Lung (tissue), 16 donors: ENCODE data around the gene RAB42. TPM values are rescaled to one million over a fixed set of nuclear protein-coding genes. Genes with fewer than 3 reads are reported as not detected.
A peak's percentile ranks its signal among the peaks of the same experiment; 100 is the strongest.

Experiments used
- ATAC-seq: fragments of 200-7000 bp; cut with Tn5 transposase; one replicate; pipeline ENCODE4 v1.9.1; 2020; ENCODE audit warnings: moderate number of reproducible peaks; ENCODE audit not compliant: insufficient read depth, low FRiP score
- DNase-seq, 3 donors: peaks; one replicate each; pipeline ENCODE4 v3.0.0-alpha.2; 2013 to 2017
- H3K27ac ChIP-seq, 2 donors: one replicate each; pipeline ENCODE4 v1.5.1; 2013; ENCODE audit warnings: mild to moderate bottlenecking in 2 of 2, moderate library complexity in 2 of 2, control low read depth in 1 of 2, inconsistent platforms in 1 of 2, low read depth in 1 of 2, low read length in 1 of 2
- H3K27me3 ChIP-seq, 3 donors: one replicate each; pipeline ENCODE4 v1.5.1; 2013; ENCODE audit warnings: low read length in 2 of 3; ENCODE audit not compliant: control insufficient read depth in 3 of 3, insufficient read depth in 3 of 3
- H3K36me3 ChIP-seq, 4 donors: one replicate each; pipeline ENCODE4 v1.5.1; 2013; ENCODE audit warnings: low read length in 4 of 4, mild to moderate bottlenecking in 1 of 4, moderate library complexity in 1 of 4; ENCODE audit not compliant: control insufficient read depth in 4 of 4, insufficient read depth in 4 of 4
- H3K4me1 ChIP-seq, 5 donors: one replicate each; pipeline ENCODE4 v1.5.1; 2013; ENCODE audit warnings: low read length in 5 of 5, mild to moderate bottlenecking in 2 of 5, moderate library complexity in 1 of 5; ENCODE audit not compliant: control insufficient read depth in 5 of 5, insufficient read depth in 5 of 5
- H3K4me3 ChIP-seq: one replicate; pipeline ENCODE4 v1.5.1; 2013; ENCODE audit warnings: mild to moderate bottlenecking, control low read depth, moderate library complexity
- H3K9ac ChIP-seq, 2 donors: one replicate each; pipeline ENCODE4 v1.5.1; 2013; ENCODE audit warnings: low read length in 2 of 2, control low read depth in 1 of 2; ENCODE audit not compliant: insufficient read depth in 1 of 2
- H3K9me3 ChIP-seq, 4 donors: one replicate each; pipeline ENCODE4 v1.5.1; 2013; ENCODE audit warnings: low read length in 3 of 4, mild to moderate bottlenecking in 1 of 4, moderate library complexity in 1 of 4; ENCODE audit not compliant: control insufficient read depth in 4 of 4, insufficient read depth in 3 of 4
- CTCF ChIP-seq: IDR thresholded peaks from 2 replicates; pipeline ENCODE4 v1.5.1; 2012; ENCODE audit warnings: mild to moderate bottlenecking; ENCODE audit errors: control extremely low read depth, extremely low read depth
- WGBS, 2 donors: extraction: QIAGEN DNeasy Blood & Tissue Kit; methylation state at CpG; one replicate each; pipeline ENCODE4 v1.1.7; 2013; 5-methylcytosine and 5-hydroxymethylcytosine counted together
- long read RNA-seq, 5 donors: transcript quantifications; one replicate each; lab custom pipeline, GENCODE V29; 2026
- polyA plus RNA-seq, 2 donors: library from polyadenylated mRNA; stranded (reverse); fragments of 200-250 nt; gene quantifications; one replicate each; pipeline ENCODE4 v1.2.1, GENCODE V29; 2013
- total RNA-seq, 2 donors: library from RNA; depleted of rRNA in 1 of 2; stranded (reverse); fragments of >200 nt in 1 of 2; gene quantifications; one replicate each; pipeline ENCODE4 v1.2.1, GENCODE V29; 2014 to 2021
- donor health status: control.
- donor health status: control.
- donor health status: Bipolar disorder and iron deficiency.
- donor health status: healthy.
- donor health status: DM: yes; HTN: yes; CAD: no.

Gene RAB42
- total RNA-seq (10 to 100 TPM in 1 of 2 donors, 1 to 10 TPM in 1; 5.7 to 11.7 TPM), polyA plus RNA-seq (1 to 10 TPM; 3.1 to 8.6 TPM)
- long read RNA-seq, donor 1, partial matches to known transcripts: 0 of 2 reads
- long read RNA-seq, donor 1, other reads (novel, unspliced or antisense): 0 of 2 reads
- long read RNA-seq, donor 2, partial matches to known transcripts: 0 of 2 reads
- long read RNA-seq, donor 2, other reads (novel, unspliced or antisense): 0 of 2 reads
- long read RNA-seq, donor 3, partial matches to known transcripts: 0 of 1 reads
- long read RNA-seq, donor 3, other reads (novel, unspliced or antisense): 0 of 1 reads
- long read RNA-seq, donor 4: 0 reads
- long read RNA-seq, donor 5, partial matches to known transcripts: 0 of 4 reads
- long read RNA-seq, donor 5, other reads (novel, unspliced or antisense): 0 of 4 reads

GRCh38 chr1:28591708-28592320 lies at the start of gene RAB42:
Gene RAB42, plus strand, starts transcription at chr1:28592265. Its CDS starts 247 bp downstream, at chr1:28592512.
- H3K4me1 ChIP-seq: peaks cover 0 to 4% (median 1%) of the 10 kb centered on the region in 5 donors
- peak within 1 kb of the TSS; percentile 52 for H3K4me3 ChIP-seq
- H3K27me3 ChIP-seq: no peaks in the 10 kb centered on the region
- 25% methylated on average over 10 to 13 of the region's 13 CpGs for WGBS, 2 donors
- no peaks in the 10 kb centered on the region for H3K36me3 ChIP-seq
- DNase-seq (peak; percentile 68 to 81 (median 75)), ATAC-seq (peak; percentile 84)
- no peaks in the 10 kb centered on the region for H3K9me3 ChIP-seq
- TF ChIP-seq CTCF: no peak
- H3K27ac ChIP-seq: peak within 1 kb of the TSS in 1 of 2 donors; percentile 42
- H3K9ac ChIP-seq: peak within 1 kb of the TSS in 1 of 2 donors; percentile 68

- 94 to 98% methylated on average over 4 of the region's 4 CpGs for WGBS, 2 donors
- Histone ChIP-seq H3K9me3 (no peaks in the 10 kb centered on the region), H3K4me3 (no peak overlapping the region), H3K9ac (no peak overlapping the region), H3K27me3 (no peaks in the 10 kb centered on the region), H3K27ac (no peak overlapping the region), H3K4me1 (peaks cover 0 to under 1% (median 0%) of the 10 kb centered on the region in 5 donors), H3K36me3 (no peaks in the 10 kb centered on the region)
- DNase-seq (no peak), ATAC-seq (no peak)
- no peak for TF ChIP-seq CTCF
Measured at GRCh38 chr1:28545246-28545628, 46.8 kb upstream of the RAB42 start.

- ATAC-seq (no peak), DNase-seq (no peak)
- H3K36me3 ChIP-seq: no peaks in the 10 kb centered on the region
- H3K27me3 ChIP-seq: no peaks in the 10 kb centered on the region
- H3K9ac ChIP-seq: no peak overlapping the region
- H3K27ac ChIP-seq: no peak overlapping the region
- no peak for TF ChIP-seq CTCF
- H3K9me3 ChIP-seq: no peaks in the 10 kb centered on the region
- no peak overlapping the region for H3K4me3 ChIP-seq
- WGBS, 2 donors: 81 to 95% methylated on average over 3 of the region's 3 CpGs
- no peaks in the 10 kb centered on the region for H3K4me1 ChIP-seq
Measured at GRCh38 chr1:28548318-28548717, 43.7 kb upstream of the RAB42 start.
